Neutrophil (primary cell): ENCODE results near the gene KHDC4.

Experiments used
- H3K27ac ChIP-seq: fragments of 200-600 bp; sonication (generic); 2 replicates; pipeline ENCODE4 v1.5.1; 2016; ENCODE audit warnings: mild to moderate bottlenecking, moderate library complexity
- H3K27me3 ChIP-seq: fragments of 200-600 bp; sonication (generic); 2 replicates; pipeline ENCODE4 v1.6.0; 2016; ENCODE audit warnings: mild to moderate bottlenecking
- H3K36me3 ChIP-seq: fragments of 200-600 bp; sonication (generic); 2 replicates; pipeline ENCODE4 v1.5.1; 2017
- H3K4me1 ChIP-seq, 2 experiments: fragments of 200-600 bp in 1 of 2; sonication (generic) in 1 of 2; 1 replicate in 1 of 2; 2 replicates in 1 of 2; pipeline versions ENCODE4 v1.5.1 to v1.6.1; 2013 to 2016; ENCODE audit warnings: low read depth in 1 of 2, low read length in 1 of 2, mild to moderate bottlenecking in 1 of 2, moderate library complexity in 1 of 2; ENCODE audit not compliant: control insufficient read depth in 1 of 2, insufficient read depth in 1 of 2
- H3K4me3 ChIP-seq, 2 experiments: fragments of 200-600 bp in 1 of 2; sonication (generic) in 1 of 2; 1 replicate in 1 of 2; 2 replicates in 1 of 2; pipeline ENCODE4 v1.5.1; 2013 to 2016; ENCODE audit warnings: low read depth in 1 of 2, low read length in 1 of 2, mild to moderate bottlenecking in 1 of 2, moderate library complexity in 1 of 2
- H3K9me3 ChIP-seq: fragments of 200-600 bp; sonication (generic); 2 replicates; pipeline ENCODE4 v1.5.1; 2016
- CTCF ChIP-seq: fragments of 200-600 bp; sonication (generic); IDR thresholded peaks from 2 replicates; pipeline ENCODE4 v1.5.1; 2016; ENCODE audit warnings: antibody characterized with exemption

The KHDC4 gene

GRCh38 chr1:155961937-155962336, 27.7 kb upstream of the KHDC4 start:
- Histone ChIP-seq H3K36me3 (peaks cover 99% of the 10 kb centered on the region), H3K9me3 (no peaks in the 10 kb centered on the region), H3K4me3 (no peak overlapping the region), H3K27me3 (no peaks in the 10 kb centered on the region), H3K27ac (peak overlapping the region; percentile 74), H3K4me1 (peaks cover 29 to 33% of the 10 kb centered on the region in 2 experiments)
- TF ChIP-seq CTCF = peak; percentile 23

- H3K4me3 ChIP-seq = no peak overlapping the region
- H3K27ac ChIP-seq = peak overlapping the region; percentile 74
- no peaks in the 10 kb centered on the region for H3K27me3 ChIP-seq
- no peak for TF ChIP-seq CTCF
- H3K9me3 ChIP-seq = no peaks in the 10 kb centered on the region
- H3K36me3 ChIP-seq = peaks cover 99% of the 10 kb centered on the region
- peaks cover 23 to 27% of the 10 kb centered on the region in 2 experiments for H3K4me1 ChIP-seq
Measured at GRCh38 chr1:155960081-155960745, 26.0 kb upstream of the KHDC4 start.

- Histone ChIP-seq H3K9me3 (peaks cover 1% of the 10 kb centered on the region), H3K4me3 (no peak overlapping the region), H3K27me3 (no peaks in the 10 kb centered on the region), H3K4me1 (peaks cover 18 to 21% of the 10 kb centered on the region in 2 experiments), H3K36me3 (peaks cover 99% of the 10 kb centered on the region), H3K27ac (peak overlapping the region; percentile 45)
- TF ChIP-seq CTCF = no peak
Measured at GRCh38 chr1:155957411-155957915, 23.2 kb upstream of the KHDC4 start.

- Histone ChIP-seq H3K4me3 (no peak overlapping the region), H3K9me3 (peaks cover 12% of the 10 kb centered on the region), H3K27me3 (no peaks in the 10 kb centered on the region), H3K27ac (peak overlapping the region; percentile 24), H3K4me1 (no peaks in the 10 kb centered on the region), H3K36me3 (peaks cover 99% of the 10 kb centered on the region)
- TF ChIP-seq CTCF = no peak
Measured at GRCh38 chr1:155954645-155955044, 20.4 kb upstream of the KHDC4 start.

GRCh38 chr1:155952505-155952890, 18.3 kb upstream of the KHDC4 start:
- Histone ChIP-seq H3K27me3 (no peaks in the 10 kb centered on the region), H3K4me1 (no peaks in the 10 kb centered on the region), H3K4me3 (no peak overlapping the region), H3K27ac (peak overlapping the region; percentile 37), H3K9me3 (peaks cover 12% of the 10 kb centered on the region), H3K36me3 (peaks cover 99% of the 10 kb centered on the region)
- no peak for TF ChIP-seq CTCF
